Stimulated activated CD4-positive, alpha-beta T cell treated with anti-CD3 and anti-CD28 coated beads, Interleukin-15, amount 100 ng/mL, for 24 hours (primary cell): ENCODE measurements around the gene RAET1E.
"Not testable (repeated sequence)": the region's sequence is repeated elsewhere in the genome, so short reads cannot be mapped to it uniquely, and the experiment has no call there.

ENCODE experiments used
- DNase-seq: peaks from one replicate; pipeline ENCODE4 v3.0.0-alpha.2; 2020

Gene RAET1E, protein sequence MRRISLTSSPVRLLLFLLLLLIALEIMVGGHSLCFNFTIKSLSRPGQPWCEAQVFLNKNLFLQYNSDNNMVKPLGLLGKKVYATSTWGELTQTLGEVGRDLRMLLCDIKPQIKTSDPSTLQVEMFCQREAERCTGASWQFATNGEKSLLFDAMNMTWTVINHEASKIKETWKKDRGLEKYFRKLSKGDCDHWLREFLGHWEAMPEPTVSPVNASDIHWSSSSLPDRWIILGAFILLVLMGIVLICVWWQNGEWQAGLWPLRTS

DNA sequence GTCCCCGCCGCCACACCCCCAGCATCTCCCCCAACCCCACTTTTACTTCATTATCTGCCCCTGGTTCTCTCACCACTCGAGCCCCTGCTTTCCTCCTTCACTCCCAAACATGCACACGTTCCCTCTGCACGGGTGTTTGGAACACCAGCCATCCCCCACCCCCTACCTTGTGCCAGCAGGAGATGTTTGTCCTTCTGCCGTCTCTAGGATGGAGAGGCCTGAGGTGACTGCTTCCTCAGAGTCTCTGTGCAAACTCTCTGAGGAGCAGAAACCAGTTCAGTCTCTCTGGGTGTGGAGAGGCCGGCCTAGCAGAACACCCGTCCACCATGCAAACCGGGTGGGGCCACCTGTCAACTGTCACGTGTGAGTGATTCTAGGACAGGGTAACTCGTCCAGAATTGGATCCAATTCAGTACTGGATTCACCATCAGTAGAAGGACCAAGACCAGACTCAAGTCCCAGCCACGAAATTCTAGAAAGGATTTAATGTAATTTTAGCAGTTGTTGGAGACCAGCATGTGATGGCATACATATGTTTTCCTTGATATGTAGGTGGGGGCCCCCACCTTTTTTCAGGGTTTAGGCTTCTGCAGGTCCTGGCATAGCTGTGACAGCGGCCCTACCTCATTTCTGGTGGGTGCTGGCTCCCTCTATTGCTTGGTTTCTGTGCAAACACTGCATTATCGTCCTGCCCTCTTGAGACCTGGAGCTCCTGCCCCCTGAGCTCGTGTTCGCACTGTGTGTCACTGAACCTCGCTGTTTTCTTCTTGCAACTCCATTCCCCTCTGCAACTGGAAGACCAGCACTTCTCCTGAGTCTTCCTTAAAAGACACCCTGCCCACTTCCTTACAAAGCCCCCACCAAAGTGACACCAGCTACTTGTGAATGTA is at the start of gene RAET1E:
Gene RAET1E, minus strand, starts transcription at position 259 of the 890 bp plus-strand sequence. CDS start 7,212 bp downstream, outside the sequence.
- DNase-seq = no peak

DNA sequence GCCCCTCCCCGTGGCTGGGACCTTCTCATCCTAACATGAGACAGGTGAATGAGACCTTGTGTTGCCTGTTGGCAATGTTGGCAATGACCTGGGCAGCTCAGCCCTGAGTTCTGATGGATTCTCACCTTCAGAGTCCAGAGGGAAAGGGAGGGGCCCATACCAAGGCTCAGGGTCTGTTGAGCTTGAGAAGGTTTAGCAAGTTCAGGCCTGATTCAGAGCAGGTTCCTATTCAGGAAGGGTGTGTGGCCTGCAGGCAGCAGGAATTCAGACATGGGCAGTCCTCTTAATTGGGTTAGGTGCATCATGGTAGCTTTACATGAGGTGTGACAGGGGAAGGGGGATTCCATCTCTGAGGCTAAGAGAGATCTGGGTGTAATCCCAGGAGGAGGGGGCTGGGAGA is 49.6 kb upstream of the RAET1E start:
- DNase-seq = not testable (repeated sequence)

DNA sequence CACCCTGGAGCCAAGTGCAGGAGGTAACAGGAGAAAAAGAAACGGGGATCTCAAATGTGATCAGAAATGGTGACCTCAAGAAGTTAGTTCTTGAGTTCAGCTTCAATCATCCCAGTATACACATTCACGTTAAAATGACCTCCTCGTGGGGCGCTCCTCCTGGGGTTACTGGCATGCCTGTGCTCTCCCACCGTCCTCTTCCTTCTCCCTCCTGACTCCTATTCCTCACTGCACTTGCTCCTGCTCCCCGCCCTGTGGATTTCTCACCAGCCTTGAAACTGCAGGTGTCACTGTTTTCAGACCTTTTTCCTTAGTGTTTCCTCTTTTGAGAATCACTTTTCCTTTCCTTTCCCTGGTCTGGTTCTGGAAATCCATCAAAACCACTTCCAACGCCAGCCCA is 48.7 kb upstream of the RAET1E start:
- not testable (repeated sequence) for DNase-seq

DNA sequence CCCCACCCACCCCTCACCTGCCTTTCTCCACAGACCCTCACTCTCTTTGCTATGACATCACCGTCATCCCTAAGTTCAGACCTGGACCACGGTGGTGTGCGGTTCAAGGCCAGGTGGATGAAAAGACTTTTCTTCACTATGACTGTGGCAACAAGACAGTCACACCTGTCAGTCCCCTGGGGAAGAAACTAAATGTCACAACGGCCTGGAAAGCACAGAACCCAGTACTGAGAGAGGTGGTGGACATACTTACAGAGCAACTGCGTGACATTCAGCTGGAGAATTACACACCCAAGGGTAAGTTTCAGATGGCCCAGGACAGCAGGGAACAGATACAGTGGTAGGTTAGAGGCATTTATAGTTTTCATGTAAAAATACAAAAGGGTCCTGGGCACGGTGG is 47.4 kb upstream of the RAET1E start:
- DNase-seq = not testable (repeated sequence)

DNA sequence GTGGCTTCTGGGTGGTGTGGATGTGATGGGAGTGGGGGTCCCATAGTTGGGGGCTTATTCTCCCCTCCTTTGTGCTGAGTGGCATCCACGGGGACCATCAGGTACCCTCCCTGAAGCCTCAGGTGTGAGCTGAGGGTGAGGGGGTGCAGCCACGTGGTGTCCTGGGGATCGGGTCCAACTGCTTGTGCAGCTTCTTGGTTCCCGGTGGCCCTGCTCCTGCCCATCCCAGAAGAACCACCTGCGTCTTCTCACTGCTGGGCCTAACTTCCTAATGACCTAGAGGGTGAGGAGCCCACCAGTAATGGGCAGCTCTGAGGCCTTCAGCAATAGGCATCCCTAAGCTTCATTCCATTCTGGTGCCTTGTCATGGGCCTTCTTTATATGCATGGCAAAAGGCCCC is 45.4 kb upstream of the RAET1E start:
- not testable (repeated sequence) for DNase-seq

DNA sequence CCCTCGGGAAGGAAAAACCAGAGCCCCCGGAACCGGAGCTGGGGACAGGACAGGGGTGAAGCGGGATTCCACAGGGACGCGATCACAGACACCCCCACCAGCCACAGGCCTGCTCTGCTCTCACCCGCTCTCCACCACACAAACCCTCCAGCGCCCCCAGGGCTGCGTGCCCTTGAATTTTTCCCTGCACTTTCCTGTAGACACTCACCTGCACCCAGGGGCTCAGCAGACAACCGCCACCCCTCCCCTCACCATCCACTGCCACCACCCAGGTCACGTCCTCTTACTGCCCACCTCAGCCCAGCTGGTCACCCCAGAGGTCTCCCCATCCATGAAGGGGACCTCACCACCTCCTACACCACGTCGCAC is 44.5 kb upstream of the RAET1E start:
- no peak for DNase-seq

DNA sequence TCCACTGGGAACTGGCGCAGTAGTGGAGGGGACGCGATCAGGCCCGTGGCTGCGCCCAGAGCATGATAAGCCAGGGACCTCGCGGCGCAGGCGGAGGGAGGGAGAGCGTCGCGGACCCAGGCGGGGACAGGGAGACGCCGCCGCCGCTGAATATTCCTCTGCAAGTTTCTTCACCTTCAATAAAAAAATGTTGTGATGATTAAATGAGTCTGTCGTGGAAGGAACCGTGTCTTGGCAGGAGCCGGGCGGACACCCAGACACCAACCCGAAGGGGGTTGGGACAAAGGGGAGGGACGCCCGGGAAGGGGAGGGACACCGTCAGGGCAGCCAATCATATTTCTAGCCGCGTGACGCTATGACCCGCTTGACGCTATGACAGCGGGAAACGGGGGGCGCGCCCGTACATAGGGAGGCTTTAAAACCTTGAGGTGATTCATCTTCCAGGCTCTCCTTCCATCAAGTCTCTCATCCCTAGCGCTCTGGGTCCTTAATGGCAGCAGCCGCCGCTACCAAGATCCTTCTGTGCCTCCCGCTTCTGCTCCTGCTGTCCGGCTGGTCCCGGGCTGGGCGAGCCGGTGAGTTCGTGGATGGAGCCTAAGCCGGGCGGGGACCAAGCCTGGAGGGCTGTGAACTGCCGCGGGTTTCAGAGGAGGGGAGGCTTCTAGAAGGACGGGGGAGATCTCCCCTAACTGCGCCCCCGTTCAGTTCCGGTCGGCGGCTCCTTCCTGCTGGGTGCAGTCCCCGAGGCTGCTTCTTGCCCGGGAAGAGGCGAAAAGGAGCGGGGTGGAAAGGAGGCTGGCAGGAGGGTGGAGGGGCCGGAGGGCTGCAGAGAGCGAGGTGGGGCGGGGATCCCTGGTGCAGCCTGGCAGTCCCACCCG is 43.9 kb upstream of the RAET1E start, which contains the start of gene ULBP2:
Gene ULBP2, plus strand, starts transcription at position 432 of the 878 bp plus-strand sequence. Its CDS starts 59 bp downstream, at position 491.
- peak; percentile 91 for DNase-seq

DNA sequence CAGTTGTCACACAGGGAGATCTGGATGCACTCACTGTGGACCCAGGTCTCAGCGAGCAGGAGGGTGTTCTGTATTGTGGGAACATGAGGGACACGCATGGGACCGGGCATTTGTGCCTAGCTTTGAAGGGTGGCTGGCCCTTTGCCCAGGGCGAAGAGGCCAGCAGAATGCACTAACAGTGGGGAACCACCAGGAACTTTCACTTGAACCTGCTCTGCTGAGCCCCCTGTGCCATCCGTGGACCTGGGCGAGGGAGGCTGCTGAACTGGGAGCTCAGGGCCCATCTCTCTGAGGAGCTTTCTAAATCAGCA is 42.7 kb upstream of the RAET1E start:
- no peak for DNase-seq

DNA sequence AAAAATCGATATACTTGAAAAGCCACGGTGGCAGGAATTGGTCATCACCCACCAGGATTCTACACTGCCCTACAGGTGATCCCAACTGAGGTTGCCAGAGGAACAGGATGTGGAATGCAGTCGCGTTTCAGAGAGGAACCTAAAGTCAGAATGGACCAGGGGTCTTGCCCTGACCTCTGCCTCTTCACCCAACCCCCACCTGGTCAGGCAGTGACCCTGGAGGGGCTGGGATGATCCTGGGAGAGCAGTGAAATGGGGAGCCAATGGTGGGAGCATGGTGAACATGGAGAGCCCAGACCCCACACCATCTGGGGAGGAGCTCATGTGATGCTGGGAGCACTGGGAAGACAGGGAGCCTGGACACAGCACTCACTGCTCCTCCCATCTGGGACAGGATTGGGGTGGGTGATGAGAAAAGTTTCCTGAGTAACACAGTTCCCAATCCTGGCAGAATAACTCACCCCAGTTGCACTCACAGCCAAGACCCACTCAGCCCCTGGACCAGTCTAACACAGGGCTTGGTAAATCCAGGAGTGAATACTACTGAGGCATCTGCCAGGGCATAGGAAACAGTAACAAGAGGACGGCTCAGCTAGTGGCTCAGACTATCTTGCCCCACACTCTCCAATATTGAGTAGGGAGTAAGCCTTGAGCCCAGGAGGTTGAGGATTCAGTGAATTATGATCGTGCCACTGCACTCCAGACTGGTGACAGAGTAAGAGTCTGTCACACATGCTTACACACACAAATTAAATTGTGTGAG is 42.2 kb upstream of the RAET1E start:
- DNase-seq = no peak

DNA sequence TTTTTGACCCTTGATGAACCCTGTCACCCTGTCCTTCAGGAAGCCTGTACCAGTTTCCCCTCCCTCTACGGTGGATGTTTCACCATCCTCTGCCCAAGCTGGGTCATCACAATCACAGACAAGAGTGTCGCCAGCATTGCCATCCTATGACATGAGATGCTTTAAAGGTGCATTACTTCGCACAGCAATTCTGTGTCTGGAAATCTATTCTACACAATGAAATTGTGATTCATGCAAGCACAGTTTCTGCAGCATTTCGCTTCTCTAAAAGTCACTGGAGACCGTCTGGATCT is 41.4 kb upstream of the RAET1E start:
- no peak for DNase-seq

DNA sequence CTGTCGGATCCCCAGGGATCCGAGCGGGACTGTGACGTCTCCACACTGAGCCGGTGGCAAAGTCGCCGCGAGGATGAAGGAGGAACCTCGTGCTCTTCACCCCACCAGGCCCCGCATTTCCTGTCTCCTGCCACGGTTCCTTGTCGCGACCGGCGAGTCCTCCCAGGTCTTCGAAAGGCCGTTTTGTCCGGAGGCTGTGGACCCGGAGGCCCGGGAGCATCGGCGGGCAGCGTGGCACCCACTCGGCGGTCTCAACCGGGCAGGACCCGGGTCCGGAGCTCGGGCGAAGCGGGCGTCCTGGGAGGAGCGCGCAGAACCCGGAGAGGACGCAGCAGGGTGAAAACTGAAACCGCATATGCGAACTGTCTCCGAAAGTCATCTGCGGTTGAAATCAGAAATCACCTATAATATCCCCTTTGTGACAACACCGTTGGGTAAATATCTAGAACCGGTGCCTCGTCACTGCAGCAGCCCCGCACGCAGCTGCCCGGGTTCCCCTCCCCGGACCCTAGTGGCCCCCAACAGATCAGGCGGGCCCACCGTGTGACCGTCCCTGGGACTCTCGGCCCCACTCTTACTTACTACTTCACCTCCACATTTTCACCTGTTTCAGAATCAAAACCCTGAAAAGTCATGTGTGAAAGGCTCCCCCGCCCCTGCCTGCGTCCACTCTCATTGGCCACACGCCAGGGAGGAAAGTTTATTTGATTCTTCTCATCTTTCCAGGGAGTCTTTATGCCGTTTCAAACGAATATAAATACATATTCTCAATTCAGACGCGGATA is 40.9 kb upstream of the RAET1E start:
- peak; percentile 54 for DNase-seq

DNA sequence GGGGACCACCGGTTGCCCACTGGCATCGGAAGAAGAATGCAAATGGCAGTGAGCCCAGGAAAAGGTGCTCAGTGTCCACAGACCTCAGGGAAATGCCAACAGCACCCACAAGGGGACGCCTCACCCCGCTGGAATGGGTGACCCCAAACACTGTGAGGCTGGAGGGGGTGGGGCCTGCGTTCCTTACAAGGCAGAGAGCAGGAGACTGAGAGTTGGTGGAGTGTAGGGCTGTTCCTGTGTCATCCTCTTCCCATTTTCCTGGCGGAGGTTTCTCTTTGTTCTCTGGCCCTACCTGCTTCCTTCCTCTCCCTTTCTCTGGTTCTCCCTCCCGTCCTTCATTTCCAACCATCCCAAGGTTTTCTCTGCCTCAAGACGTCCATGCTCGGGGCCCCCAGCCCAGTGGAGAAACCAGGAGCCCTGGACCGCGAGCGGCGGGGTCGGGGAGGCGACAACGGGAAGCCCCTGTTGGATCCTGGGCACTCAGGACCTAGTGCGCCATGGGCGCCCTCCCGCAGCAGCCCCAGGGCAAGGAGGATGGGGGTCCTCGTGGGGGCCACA is 40.2 kb upstream of the RAET1E start:
- DNase-seq = not testable (repeated sequence)

DNA sequence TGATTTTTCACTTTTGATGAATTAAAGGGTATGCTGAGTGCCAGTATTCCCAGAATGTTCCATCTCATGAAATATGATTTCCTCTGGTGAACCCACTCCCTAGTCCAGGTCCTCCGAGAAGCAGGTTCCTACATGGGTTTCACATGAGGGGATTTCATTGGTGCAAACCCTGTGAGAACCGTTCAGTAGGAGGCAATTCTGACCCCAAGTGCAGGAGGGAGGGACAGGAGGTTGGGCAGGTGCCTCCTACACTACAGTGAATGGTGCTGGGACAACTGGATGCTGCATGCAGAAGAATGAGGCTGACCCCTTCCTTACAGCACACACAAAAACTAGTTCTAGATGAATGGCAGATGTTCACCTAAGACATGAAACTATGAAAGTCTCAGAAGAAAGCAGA is 38.8 kb upstream of the RAET1E start:
- no peak for DNase-seq

DNA sequence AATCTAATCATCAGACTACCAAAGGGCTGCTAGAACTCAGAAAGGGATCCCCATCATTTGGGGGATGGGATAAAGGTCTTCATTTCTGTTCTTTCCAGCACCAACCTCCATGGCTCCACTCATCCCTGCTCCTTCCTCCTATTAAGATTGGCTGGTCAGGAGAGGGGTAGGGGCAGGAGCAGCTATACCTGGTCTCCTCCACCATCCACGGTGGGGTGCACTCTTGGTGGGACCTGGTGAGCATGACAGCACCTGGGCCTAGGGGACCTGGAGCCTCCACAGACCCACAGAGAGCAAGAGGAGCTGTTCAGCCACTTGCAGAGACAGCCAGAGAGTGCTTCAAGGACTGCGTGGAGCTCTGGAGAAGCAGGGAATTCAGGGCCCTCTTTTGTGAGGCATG is 37.8 kb upstream of the RAET1E start:
- DNase-seq = no peak

DNA sequence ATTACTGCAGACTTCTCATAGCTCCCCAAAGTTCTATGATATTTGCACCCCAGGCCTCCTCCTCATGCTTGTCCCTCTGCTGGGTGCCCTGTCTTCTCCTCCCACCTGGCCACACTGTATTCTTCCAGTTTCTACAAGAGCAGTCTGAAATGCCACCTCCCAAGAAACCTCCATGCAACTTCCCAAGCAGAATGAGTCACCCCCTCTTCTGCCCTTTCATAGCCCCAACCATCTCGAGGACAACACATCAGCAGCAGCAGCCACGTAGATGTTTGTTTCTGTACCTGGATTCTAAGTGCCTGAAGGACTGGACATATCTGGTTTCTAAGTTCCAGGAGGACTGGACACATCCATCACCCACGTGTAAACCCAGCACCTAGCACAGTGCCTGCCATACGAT is 37.3 kb upstream of the RAET1E start:
- DNase-seq = no peak

DNA sequence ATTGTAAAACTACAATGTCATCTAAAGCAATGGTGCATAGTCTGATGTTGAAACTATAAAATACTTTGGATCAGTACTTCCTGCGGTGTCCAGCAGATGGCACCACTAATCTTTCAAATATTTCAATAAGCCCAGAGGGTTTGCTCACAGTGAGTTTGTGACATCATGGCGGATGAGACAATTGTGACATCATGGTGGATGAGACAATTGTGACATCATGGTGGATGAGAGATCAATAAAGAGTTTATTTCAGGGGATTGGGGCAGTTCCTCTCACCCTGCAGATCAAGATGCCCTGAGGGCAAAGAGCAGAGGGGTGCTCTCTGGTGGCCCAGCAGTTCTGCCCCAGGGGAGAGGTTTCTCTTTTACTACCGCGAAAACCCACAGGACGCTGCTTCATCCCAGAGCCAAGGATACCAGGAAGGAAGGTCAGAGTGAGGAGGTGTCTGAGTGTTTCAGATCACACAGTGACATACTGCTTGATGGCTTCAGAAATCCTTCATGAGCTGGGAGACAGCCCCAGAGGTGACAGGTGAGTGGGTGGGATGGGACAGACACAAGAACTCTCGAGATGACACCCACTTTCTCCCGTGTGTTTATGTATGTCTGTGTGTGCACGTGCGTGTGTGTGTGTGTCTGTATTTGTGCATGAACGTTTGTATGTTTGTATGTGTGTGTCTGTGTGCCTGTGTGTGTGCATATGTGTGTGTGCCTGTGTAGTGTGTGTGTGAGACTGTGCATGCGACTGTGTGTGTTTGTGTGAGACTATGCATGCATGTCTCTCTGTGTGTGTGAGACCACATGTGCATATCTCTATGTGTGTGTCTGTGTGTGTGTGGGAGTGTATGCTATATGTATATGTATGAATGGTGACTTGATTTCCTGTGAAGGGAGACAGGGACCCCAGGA is 36.6 kb upstream of the RAET1E start:
- DNase-seq = peak; percentile 75

DNA sequence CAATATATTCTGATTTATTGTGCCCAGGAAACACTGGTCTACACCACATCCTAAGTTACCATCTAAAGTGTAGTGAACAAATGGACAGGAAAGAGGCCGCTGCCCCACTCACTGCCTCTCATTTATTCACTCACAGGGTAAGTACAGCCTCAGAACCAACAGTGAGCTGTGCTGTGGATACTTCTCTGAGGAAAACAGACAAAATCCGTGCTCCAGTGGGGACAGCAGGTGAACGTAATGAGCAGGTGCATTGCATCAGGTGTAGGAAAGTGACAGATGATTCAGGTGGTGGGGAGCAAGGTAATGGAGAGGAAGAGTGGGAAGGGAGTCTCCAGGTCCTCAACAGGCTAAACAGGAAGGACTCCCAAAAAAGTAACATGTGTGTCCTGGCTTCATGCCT is 35.5 kb upstream of the RAET1E start:
- DNase-seq = no peak

DNA sequence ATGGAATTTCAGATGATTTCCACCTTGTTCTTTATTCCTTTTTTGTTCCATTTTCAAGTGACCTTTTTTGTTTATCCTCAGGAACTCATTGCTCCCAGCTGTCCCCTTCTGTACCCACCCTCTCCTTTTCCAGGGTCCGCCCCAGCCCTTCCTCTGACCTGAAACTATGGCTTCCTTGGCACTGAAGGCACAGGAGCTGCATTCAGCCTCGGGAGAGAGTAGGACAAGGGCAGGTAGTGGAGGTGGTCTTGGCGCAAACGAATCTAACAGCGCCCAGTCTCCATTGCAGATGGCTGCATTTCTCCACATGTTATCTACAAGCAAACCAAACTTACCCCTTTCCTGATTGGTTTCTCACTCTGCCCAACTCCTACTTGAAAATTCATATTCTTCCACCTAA is 35.1 kb upstream of the RAET1E start:
- DNase-seq = no peak

DNA sequence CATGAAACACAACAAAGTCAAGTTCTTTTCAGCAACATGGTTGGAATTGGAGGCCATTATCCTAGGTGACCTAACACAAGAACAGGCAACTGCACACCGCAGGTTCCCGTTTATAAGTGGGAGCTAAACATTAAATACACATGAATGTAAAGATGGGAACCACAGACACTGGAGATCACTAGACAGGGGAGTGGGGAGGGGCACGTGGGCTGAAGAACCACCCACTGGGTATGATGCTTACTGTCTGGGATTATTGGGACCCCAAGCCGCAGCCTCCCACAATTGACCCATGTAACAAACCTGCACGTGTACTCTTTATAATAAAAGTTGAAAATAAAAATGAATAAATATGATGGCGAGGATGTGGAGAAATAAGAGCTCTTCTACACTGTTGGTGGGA is 33.6 kb upstream of the RAET1E start:
- DNase-seq = no peak

DNA sequence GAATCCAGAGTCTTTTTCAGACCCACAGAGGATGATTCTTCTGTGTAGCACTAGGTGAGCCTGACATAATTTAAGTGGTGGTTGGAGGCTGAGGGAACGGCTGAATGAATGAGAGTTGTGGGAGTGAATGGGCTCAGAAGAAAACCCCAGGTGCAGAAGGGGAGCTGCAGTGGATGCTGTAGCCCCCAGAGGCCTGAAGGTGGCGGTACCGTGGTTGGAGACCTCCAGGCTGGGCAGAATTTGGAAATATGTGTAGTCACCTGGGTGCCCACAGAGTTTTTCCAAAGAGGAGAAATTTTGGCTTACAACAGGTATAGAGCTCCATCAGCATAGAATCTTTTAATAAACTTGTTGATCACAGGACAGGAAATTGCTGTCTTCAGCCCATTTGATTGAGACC is 31.5 kb upstream of the RAET1E start:
- peak; percentile 40 for DNase-seq

DNA sequence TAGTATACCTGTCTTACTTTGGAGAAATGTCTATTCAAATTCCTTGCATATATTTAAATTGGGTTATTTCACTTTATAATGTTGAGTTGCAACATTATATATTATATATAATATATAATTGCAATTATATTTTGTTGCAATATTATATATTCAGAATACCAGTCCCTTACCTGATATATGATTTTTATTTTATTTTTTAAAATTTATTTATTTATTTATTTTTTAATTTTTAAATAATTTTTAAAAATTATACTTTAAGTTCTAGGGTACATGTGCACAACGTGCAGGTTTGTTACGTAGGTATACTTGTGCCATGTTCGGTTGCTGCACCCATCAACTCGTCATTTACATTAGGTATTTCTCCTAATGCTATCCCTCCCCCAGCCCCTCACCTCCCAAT is 29.1 kb upstream of the RAET1E start:
- not testable (repeated sequence) for DNase-seq
